Myocyte (in vitro differentiated cells): ENCODE data around the gene CRADD. TPM values are rescaled to one million over a fixed set of nuclear protein-coding genes. Genes with fewer than 3 reads are reported as not detected.
"Not testable (repeated sequence)": the region's sequence is repeated elsewhere in the genome, so short reads cannot be mapped to it uniquely, and the experiment has no call there.

Source experiments
- DNase-seq: peaks from one replicate; pipeline ENCODE4 v3.0.0-alpha.2; 2012; ENCODE audit warnings: low read depth
- polyA plus RNA-seq: library from polyadenylated mRNA; unstranded; fragments of >200 nt; gene quantifications from one replicate; pipeline ENCODE4 v1.2.1, GENCODE V29; 2012; ENCODE audit warnings: missing spikeins
- total RNA-seq: library from RNA; depleted of rRNA; stranded (reverse); fragments of >200 nt; gene quantifications from 2 replicates; pipeline ENCODE4 v1.2.3, GENCODE V29; 2014

CRADD gene
- 30.1 and 37.1 TPM in 2 replicates for total RNA-seq
- 22.5 TPM for polyA plus RNA-seq

- DNase-seq: peak; percentile 99
These were observed at the start of gene CRADD for GRCh38 chr12:93677195-93678064. Gene CRADD (plus strand): TSS chr12:93677375.

DNA sequence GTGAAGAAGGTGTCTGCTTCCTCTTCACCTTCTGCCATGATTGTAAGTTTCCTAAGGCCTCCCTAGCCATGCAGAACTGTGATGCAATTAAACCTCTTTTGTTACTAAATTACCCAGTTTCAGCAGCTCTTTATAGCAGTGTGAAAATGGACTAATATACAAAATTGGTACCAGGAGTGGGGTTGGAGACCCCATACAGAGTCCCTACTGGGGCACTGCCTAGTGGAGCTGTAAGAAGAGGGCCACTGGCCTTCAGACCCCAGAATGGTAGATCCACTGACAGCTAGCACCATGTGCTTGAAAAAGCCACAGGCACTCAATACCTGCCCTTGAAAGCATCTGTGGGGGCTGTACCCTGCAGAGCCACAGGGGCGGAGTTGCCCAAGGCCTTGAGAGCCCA is 44.8 kb upstream of the CRADD start:
- no peak for DNase-seq

DNA sequence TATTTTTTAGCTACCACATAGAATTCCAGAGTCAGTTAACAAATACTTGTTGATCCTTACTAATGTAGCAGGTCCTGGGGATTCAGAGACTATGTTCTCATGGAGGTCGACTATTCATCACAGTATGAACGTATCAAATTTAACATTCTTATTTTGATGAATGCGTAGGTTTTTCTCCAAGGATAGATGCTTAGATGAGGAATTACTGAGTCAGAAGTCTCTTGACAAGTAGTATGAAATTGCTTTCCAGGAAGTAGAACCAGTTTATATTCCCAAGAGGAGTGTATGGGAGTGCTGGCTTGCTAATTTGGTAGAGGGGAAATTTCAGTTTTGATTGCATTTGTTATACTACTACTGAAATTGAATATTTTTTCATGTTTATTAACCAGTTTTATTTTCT is 42.8 kb upstream of the CRADD start:
- DNase-seq: peak; percentile 43

DNA sequence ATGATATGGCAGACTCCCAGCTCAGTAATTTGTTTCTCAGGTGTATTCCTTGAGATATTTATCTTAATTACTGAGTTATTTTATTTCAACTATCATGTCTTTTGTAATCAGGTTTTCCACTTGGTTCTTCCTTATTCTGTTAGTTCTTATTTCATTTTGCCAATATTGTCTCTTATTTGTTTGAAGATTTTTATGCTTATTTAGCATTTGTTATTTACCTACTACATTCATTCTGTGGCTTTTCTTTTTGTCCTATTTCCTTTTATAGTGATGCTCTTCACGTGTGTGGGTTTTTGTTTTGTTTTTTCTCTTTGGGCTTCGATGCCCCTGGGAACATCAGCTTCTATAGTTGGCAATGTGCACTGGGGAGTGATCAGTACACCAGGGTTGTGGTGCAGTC is 40.5 kb upstream of the CRADD start:
- DNase-seq: no peak

GRCh38 chr12:93638095-93638494 is 39.1 kb upstream of the CRADD start:
- peak; percentile 47 for DNase-seq

GRCh38 chr12:93638954-93639353 is 38.2 kb upstream of the CRADD start:
- DNase-seq: no peak

GRCh38 chr12:93639406-93639805 is 37.8 kb upstream of the CRADD start:
- DNase-seq: no peak

- DNase-seq: not testable (repeated sequence)
These were observed 35.8 kb upstream of the CRADD start for GRCh38 chr12:93641380-93641779.

DNA sequence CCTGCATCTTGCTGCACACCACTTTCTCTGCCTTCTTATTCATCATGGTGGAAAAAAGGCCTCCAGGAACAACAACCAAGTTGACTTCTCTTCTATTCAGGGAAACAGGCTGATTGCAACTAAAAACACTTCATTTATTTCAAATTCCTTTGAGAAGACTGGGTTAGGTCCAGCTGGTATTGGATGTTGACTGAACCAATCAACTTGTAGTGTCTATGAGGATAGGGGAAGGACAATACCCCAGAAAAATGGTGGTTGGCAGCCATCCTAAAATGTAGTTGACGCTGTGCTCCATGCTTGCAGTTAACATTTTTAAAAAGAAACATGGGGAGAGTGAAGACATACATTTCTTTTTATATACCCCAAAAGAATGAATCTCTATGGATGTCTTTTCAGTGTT is 34.4 kb upstream of the CRADD start:
- no peak for DNase-seq

DNA sequence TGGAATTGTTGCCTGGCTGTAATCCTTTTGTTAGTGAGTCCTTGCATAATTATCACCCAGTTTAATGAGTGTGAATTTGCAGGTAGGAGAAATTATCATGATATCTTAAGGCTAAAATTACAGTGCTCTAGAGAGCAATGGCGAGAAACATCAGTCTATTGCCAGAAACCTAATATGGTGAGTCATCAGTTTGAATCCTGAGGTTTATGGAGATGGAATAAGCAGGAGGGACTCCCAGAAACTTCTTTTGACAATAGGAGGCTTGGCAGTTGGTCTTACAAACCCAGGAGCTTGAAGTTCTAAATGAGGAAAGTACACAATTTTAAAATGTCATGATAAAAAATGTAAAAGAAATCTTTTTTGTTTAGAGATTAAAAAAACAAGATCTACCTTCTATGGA is 31.5 kb upstream of the CRADD start:
- peak; percentile 64 for DNase-seq

DNA sequence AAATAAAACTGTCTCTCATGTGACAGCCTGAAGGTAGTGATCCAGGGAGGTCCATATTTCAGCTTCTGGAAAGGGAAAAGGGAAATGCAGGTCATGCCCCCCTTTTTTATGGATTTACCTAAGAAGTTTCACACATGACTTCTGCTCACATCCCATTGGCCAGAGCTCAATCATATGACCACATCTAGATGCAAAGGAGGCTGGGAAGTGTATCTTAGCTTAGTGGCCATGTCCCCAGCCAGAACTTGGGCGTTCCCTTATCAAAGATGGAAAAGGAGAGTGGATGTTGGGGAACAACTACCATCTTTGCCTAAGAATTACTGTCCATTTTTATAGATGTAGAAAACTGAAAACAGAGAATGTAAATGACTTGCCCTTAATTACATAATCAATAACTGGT is 26.5 kb upstream of the CRADD start:
- no peak for DNase-seq

DNA sequence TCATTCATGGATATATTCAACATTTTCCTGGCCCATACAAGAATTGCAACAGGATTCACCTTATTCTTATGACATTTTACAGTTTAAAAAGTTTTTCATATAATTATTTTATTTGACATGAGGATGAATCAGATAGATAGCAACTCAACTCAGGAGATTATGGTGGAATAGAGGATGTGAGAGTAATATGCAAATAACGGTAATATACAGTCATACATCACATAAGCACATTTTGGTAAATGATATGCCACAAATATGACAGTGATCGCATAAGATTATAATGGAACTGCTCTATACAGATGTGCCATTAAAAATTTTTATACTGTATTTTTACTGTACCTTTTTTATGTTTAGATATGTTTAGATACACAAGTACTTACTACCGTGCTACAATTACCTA is 24.1 kb upstream of the CRADD start:
- DNase-seq: no peak

- no peak for DNase-seq
These were observed 23.5 kb upstream of the CRADD start for GRCh38 chr12:93653712-93654111.

- no peak for DNase-seq
These were observed 22.8 kb upstream of the CRADD start for GRCh38 chr12:93654421-93654820.

- no peak for DNase-seq
These were observed 20.1 kb upstream of the CRADD start for GRCh38 chr12:93657071-93657470.

DNA sequence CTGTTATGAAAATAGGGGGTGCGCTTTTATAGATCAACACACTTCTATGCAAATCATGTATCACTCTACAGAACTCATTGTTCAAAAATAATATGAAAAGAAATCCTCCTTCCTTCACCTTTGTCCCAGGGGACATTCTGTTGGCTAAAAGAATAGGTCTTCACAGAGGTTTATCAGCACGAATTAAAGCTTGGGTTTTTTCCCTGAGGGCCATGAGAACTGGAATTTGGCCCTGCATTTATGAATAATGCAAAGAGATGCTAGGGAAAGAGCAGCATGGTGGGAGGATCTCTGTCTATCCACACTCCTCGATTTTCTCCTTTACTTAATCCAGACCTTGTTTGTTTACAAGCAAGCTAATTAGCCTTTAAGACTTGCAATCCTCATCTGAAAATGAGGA is 16.2 kb upstream of the CRADD start:
- no peak for DNase-seq

GRCh38 chr12:93663006-93663728 is 14.0 kb upstream of the CRADD start:
- peak; percentile 71 for DNase-seq

GRCh38 chr12:93663729-93664084 is 13.5 kb upstream of the CRADD start:
- DNase-seq: no peak

GRCh38 chr12:93664573-93665138 is 12.5 kb upstream of the CRADD start:
- DNase-seq: peak; percentile 5

- no peak for DNase-seq
These were observed 9.5 kb upstream of the CRADD start for GRCh38 chr12:93667672-93668071.

DNA sequence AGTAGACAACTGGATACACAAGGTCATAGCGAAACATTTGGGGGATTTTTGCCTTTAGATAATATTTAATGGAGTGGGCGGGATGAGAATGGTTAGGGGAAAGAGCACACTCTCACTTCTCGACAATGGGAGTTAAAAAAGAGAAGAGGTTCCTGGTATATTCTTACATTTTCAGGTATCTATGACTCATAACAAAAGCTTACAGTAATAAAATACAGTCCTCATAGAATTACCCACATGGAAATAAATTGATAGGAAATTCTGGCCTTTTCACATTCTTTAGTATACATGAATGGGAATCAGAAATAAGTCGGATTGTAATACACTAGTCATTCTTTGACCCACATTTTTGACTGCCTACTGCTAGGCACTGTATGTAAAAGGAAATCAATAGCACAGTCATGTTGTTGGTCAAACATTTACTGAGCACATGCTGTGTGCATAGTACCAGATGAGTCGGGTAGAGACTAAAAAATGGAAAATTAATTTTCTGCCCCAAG is 8.2 kb upstream of the CRADD start:
- no peak for DNase-seq

GRCh38 chr12:93669452-93669851 is 7.7 kb upstream of the CRADD start:
- no peak for DNase-seq
